ENCODE measurements around the gene CLASP1.

- TF ChIP-seq, protein P1, sequence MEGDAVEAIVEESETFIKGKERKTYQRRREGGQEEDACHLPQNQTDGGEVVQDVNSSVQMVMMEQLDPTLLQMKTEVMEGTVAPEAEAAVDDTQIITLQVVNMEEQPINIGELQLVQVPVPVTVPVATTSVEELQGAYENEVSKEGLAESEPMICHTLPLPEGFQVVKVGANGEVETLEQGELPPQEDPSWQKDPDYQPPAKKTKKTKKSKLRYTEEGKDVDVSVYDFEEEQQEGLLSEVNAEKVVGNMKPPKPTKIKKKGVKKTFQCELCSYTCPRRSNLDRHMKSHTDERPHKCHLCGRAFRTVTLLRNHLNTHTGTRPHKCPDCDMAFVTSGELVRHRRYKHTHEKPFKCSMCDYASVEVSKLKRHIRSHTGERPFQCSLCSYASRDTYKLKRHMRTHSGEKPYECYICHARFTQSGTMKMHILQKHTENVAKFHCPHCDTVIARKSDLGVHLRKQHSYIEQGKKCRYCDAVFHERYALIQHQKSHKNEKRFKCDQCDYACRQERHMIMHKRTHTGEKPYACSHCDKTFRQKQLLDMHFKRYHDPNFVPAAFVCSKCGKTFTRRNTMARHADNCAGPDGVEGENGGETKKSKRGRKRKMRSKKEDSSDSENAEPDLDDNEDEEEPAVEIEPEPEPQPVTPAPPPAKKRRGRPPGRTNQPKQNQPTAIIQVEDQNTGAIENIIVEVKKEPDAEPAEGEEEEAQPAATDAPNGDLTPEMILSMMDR (IDR thresholded peaks at IDR 0.05; ENCODE audit: poor library complexity) = no peak
- no peak for TF ChIP-seq EZH2 (IDR thresholded peaks at IDR 0.05; ENCODE audit: borderline replicate concordance)
These were observed 239.3 kb downstream of the CLASP1 start for GRCh38 chr2:121409966-121410365.

All from hepatocyte (in vitro differentiated cells).